HepG2 (cell line): Measurements from ENCODE around the gene SLC16A9. TPM values are rescaled to one million over a fixed set of nuclear protein-coding genes. Genes with fewer than 3 reads are reported as not detected.

ENCODE experiments used
- ATAC-seq: fragments of 200-7000 bp; cut with Tn5 transposase; 3 replicates; pipeline ENCODE4 v1.9.1; 2020; ENCODE audit warnings: mild to moderate bottlenecking, moderate library complexity
- BruUV-seq: library from RNA; stranded (reverse); fragments of 400-500 nt; replicated peaks from 2 replicates; lab custom pipeline; 2021; lab: Mats Ljungman, UMichigan
- CTCF ChIA-PET: fragments of 300-600 bp; formaldehyde crosslinking; extraction: SDS; loops from one replicate; lab custom pipeline; 2021; ENCODE audit warnings: low total read pairs, inconsistent platforms, low intra/inter-chr PET ratio; lab: Yijun Ruan, JAX
- POLR2A ChIA-PET: fragments of 350-600 bp; sonication (Branson Sonifier 250); formaldehyde crosslinking; loops from one replicate; lab custom pipeline; 2020; ENCODE audit warnings: antibody characterized with exemption, inconsistent platforms; lab: Yijun Ruan, JAX
- DNase-seq: peaks from one replicate; pipeline ENCODE4 v3.0.0-alpha.2; 2015; ENCODE audit warnings: low spot score
- FAIRE-seq: peaks from 3 replicates; lab custom pipeline; 2011; peaks lifted over from hg19 to GRCh38; lab: Jason Lieb, UNC
- H2AFZ ChIP-seq: one replicate; pipeline ENCODE4 v1.6.1; 2011; ENCODE audit warnings: low read length, inconsistent platforms
- H3K27ac ChIP-seq: fragments of 300-600 bp; 3 replicates; pipeline ENCODE4 v1.8.0; 2011; ENCODE audit warnings: mixed run types, mild to moderate bottlenecking, mixed read lengths, low read length, inconsistent platforms; ENCODE audit not compliant: insufficient read depth; ENCODE audit errors: extremely low read length
- H3K27me3 ChIP-seq, 2 experiments: fragments of 200-600 bp in 1 of 2; 2 replicates in 1 of 2; 3 replicates in 1 of 2; pipeline versions ENCODE4 v1.6.0 to v1.8.0; 2011; ENCODE audit warnings: low read length in 2 of 2, mild to moderate bottlenecking in 2 of 2, moderate library complexity in 2 of 2, inconsistent platforms in 1 of 2; ENCODE audit not compliant: insufficient read depth in 2 of 2, control insufficient read depth in 1 of 2
- H3K36me3 ChIP-seq, 2 experiments: fragments of 200-600 bp in 1 of 2; replicated peaks in 1 of 2; 2 replicates in 1 of 2; 3 replicates in 1 of 2; pipeline versions ENCODE4 v1.5.1 to v1.8.0; 2011; ENCODE audit warnings: low read length in 2 of 2, inconsistent platforms in 1 of 2; ENCODE audit not compliant: insufficient read depth in 2 of 2, control insufficient read depth in 1 of 2
- H3K4me1 ChIP-seq: 2 replicates; pipeline ENCODE4 v1.5.1; 2012; ENCODE audit warnings: low read length, inconsistent platforms; ENCODE audit not compliant: insufficient read depth
- H3K4me2 ChIP-seq: 2 replicates; pipeline ENCODE4 v1.6.0; 2011; ENCODE audit warnings: low read depth, low read length, inconsistent platforms
- H3K4me3 ChIP-seq, 3 experiments: fragments of 200-600 bp in 1 of 3; sonication (generic), shearing (Covaris generic) in 1 of 3; replicated peaks in 1 of 3; 2 replicates each; pipeline ENCODE4 v1.5.1; 2011 to 2016; ENCODE audit warnings: low read length in 3 of 3, inconsistent platforms in 2 of 3, low read depth in 2 of 3, mild to moderate bottlenecking in 2 of 3, control low read depth in 1 of 3, mixed read lengths in 1 of 3; ENCODE audit not compliant: insufficient read depth in 1 of 3
- H3K79me2 ChIP-seq: one replicate; pipeline ENCODE4 v1.6.1; 2011; ENCODE audit warnings: low read length, inconsistent platforms; ENCODE audit not compliant: insufficient read depth
- H3K9ac ChIP-seq: 2 replicates; pipeline ENCODE4 v1.6.0; 2011; ENCODE audit warnings: mild to moderate bottlenecking, low read depth, low read length, inconsistent platforms; ENCODE audit not compliant: insufficient read depth
- H3K9me3 ChIP-seq: 2 replicates; pipeline ENCODE4 v1.5.1; 2012; ENCODE audit warnings: mild to moderate bottlenecking, low read length
- H4K20me1 ChIP-seq: 2 replicates; pipeline ENCODE4 v1.6.0; 2011; ENCODE audit warnings: inconsistent platforms, mild to moderate bottlenecking, low read length, moderate library complexity; ENCODE audit not compliant: insufficient read depth
- IRF2 ChIP-seq: IDR thresholded peaks from 2 replicates; pipeline ENCODE4 v1.6.1; 2018; ENCODE audit warnings: missing genetic modification reagents, missing compliant biosample characterization
- KLF11 ChIP-seq: IDR thresholded peaks from 2 replicates; pipeline ENCODE4 v1.6.1; 2016; ENCODE audit warnings: missing compliant biosample characterization
- NFKBIZ ChIP-seq: IDR thresholded peaks from 2 replicates; pipeline ENCODE4 v1.6.1; 2018; ENCODE audit warnings: missing genetic modification reagents, missing compliant biosample characterization
- ZNF235 ChIP-seq: sonication (generic); formaldehyde crosslinking; IDR thresholded peaks from 2 replicates; pipeline ENCODE4 v1.8.1; 2023; ENCODE audit warnings: mild to moderate bottlenecking, missing genetic modification reagents, borderline replicate concordance
- ZNF30 ChIP-seq: sonication (generic); formaldehyde crosslinking; IDR thresholded peaks from 2 replicates; pipeline ENCODE4 v1.5.0; 2020; ENCODE audit warnings: mild to moderate bottlenecking, missing genetic modification reagents
- ZNF350 ChIP-seq: sonication (generic); formaldehyde crosslinking; IDR thresholded peaks from 2 replicates; pipeline ENCODE4 v1.4.0; 2020; ENCODE audit warnings: mild to moderate bottlenecking, low read depth, missing genetic modification reagents, borderline replicate concordance
- ZNF619 ChIP-seq: sonication (generic); formaldehyde crosslinking; IDR thresholded peaks from 2 replicates; pipeline ENCODE4 v1.4.0; 2020; ENCODE audit warnings: mild to moderate bottlenecking, missing genetic modification reagents
- WGBS: methylation state at CpG from one replicate; pipeline ENCODE4 v1.1.6; 2017; ENCODE audit warnings: low lambda C conversion rate; 5-methylcytosine and 5-hydroxymethylcytosine counted together
- in situ Hi-C: cut with HindIII; loops from 2 replicates; pipeline ENCODE4 v1.10.0; 2017; ENCODE audit warnings: low pct_unique_long_range_greater_than_20kb; ENCODE audit not compliant: extremely low pct_ligation_motif_present
- intact Hi-C: fragments of 100-400 bp; cut with micrococcal nuclease; formaldehyde crosslinking; loops from one replicate; pipeline ENCODE4 v1.10.0; 2022; ENCODE audit not compliant: unreplicated experiment
- polyA plus RNA-seq, 8 experiments: library from polyadenylated mRNA; depleted of rRNA in 3 of 8; stranded (reverse) in 7 of 8; unstranded in 1 of 8; fragments of >200 nt; fragmentation: Illumina TruSeq in 4 of 8; extraction: Trizol in 4 of 8; gene quantifications; 2 replicates each; pipeline versions ENCODE4 v1.2.1 to v1.2.3, GENCODE V29; 2011 to 2016; ENCODE audit warnings: low read depth in 4 of 8, missing spikeins in 1 of 8, mixed read lengths in 1 of 8; ENCODE audit not compliant: insufficient read depth in 1 of 8
- total RNA-seq, 5 experiments: library from RNA; depleted of rRNA; stranded (reverse); fragments of >200 nt; fragmentation: Illumina TruSeq; extraction: Trizol; gene quantifications; 2 replicates each; pipeline ENCODE4 v1.2.3, GENCODE V29; 2016; ENCODE audit warnings: low read depth in 1 of 5
- TF ChIP-seq, protein P1 (sequence below): IDR thresholded peaks from 2 replicates; pipeline ENCODE4 v1.6.1; 2016; ENCODE audit warnings: missing compliant biosample characterization, missing genetic modification reagents, borderline replicate concordance
- TF ChIP-seq, protein P2 (sequence below): sonication (generic); formaldehyde crosslinking; IDR thresholded peaks from 2 replicates; pipeline ENCODE4 v1.8.0; 2022; ENCODE audit warnings: missing genetic modification reagents, mild to moderate bottlenecking, borderline replicate concordance

SLC16A9 gene
- total and polyA plus RNA-seq, 2 of the 13 experiments (the other 11 are each of a cell fraction or from before 2014, with no cell fraction given), result 0.01 to 0.09 TPM

DNA sequence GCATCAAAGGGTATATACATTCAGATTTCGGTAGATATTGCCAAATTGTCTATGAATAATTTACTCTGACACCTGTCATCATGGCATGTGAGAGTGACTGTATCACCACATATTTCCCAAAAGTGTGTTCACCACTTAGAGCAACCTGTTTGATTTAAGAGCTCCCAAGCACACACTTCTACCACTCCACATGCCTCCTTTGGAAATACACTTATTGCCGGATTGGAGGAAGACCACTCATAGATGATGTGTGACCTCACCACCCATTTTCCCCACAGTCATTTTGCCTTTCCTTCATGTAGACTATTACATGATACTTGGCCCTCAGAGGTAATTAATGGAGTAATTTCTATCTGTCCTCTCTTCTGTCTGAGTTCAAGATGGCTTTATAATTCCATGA, 75.5 kb downstream of the SLC16A9 start:
- Histone ChIP-seq H3K36me3 (no peaks in the 10 kb centered on the region), H3K9ac (no peak overlapping the region), H3K4me1 (no peaks in the 10 kb centered on the region), H3K4me3 (no peak overlapping the region), H3K27ac (no peak overlapping the region), H2AFZ (no peak overlapping the region), H4K20me1 (no peaks in the 10 kb centered on the region; the same call in 1 of the 2 replicates)
- WGBS, result 2% methylated on average over 2 of the region's 2 CpGs
- CTCF ChIA-PET, result no interaction called here
- FAIRE-seq, result no peak
- intact Hi-C loops, result no loop called here
- no TSS peak for BruUV-seq
- DNase-seq, result no peak
- TF ChIP-seq, protein P1, sequence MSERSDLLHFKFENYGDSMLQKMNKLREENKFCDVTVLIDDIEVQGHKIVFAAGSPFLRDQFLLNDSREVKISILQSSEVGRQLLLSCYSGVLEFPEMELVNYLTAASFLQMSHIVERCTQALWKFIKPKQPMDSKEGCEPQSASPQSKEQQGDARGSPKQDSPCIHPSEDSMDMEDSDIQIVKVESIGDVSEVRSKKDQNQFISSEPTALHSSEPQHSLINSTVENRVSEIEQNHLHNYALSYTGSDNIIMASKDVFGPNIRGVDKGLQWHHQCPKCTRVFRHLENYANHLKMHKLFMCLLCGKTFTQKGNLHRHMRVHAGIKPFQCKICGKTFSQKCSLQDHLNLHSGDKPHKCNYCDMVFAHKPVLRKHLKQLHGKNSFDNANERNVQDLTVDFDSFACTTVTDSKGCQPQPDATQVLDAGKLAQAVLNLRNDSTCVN (CRISPR knock-in tag), result no peak
- TF ChIP-seq, protein P2, sequence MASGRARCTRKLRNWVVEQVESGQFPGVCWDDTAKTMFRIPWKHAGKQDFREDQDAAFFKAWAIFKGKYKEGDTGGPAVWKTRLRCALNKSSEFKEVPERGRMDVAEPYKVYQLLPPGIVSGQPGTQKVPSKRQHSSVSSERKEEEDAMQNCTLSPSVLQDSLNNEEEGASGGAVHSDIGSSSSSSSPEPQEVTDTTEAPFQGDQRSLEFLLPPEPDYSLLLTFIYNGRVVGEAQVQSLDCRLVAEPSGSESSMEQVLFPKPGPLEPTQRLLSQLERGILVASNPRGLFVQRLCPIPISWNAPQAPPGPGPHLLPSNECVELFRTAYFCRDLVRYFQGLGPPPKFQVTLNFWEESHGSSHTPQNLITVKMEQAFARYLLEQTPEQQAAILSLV, result no peak
- TF ChIP-seq ZNF235 (no peak), ZNF350 (CRISPR knock-in tag) (no peak)
- TF ChIP-seq, all 625 proteins: peak for 0
- in situ Hi-C loops, result no loop called here
- Histone ChIP-seq H3K79me2 (no peaks in the 10 kb centered on the region), H3K4me2 (no peak overlapping the region), H3K27me3 (peaks cover 0 to 3% of the 10 kb centered on the region in 2 experiments; a peak in 1 of 5 replicates), H3K9me3 (no peaks in the 10 kb centered on the region)
- POLR2A ChIA-PET, result no interaction called here
- no peak for ATAC-seq

DNA sequence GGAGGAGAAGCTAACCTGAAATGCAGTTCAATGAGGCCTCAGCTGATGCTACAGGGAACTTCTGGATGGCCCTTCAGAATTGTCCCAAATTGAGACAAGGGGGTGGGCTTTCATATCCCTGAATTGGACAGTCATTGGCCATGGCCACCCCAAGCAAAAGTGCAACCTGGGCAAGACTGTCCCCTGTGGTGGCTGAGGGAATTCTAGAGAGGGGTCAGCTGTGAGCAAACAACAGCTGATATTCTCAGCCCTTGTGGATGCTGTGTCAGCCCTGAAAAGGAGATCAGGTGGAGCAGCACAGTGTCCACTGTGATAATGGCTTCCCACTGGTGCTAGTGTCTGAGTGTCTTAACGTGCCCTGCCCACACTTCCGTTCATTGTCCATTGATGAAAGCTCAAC, 76.6 kb downstream of the SLC16A9 start:
- Histone ChIP-seq H3K27me3 (peaks cover 0 to 3% of the 10 kb centered on the region in 2 experiments; a peak in 1 of 5 replicates), H4K20me1 (no peaks in the 10 kb centered on the region; the same call in 1 of the 2 replicates), H3K4me2 (no peak overlapping the region), H3K27ac (no peak overlapping the region), H3K9me3 (no peaks in the 10 kb centered on the region), H3K79me2 (no peaks in the 10 kb centered on the region), H3K4me3 (no peak overlapping the region), H2AFZ (no peak overlapping the region), H3K9ac (no peak overlapping the region), H3K36me3 (no peaks in the 10 kb centered on the region), H3K4me1 (no peaks in the 10 kb centered on the region)
- no peak for TF ChIP-seq ZNF619 (CRISPR knock-in tag)
- TF ChIP-seq KLF11, result no peak
- TF ChIP-seq IRF2, result no peak
- TF ChIP-seq NFKBIZ (CRISPR knock-in tag), result no peak
- no peak for TF ChIP-seq ZNF30 (CRISPR knock-in tag)
- ATAC-seq (peak; percentile 64), DNase-seq (no peak), FAIRE-seq (no peak)
- intact Hi-C loops (no loop called here), in situ Hi-C loops (no loop called here)
- no CpG with 5 or more reads among the region's 2 CpGs for WGBS
- POLR2A ChIA-PET, result no interaction called here
- no TSS peak for BruUV-seq
- CTCF ChIA-PET, result no interaction called here
